Smooth muscle cell of the umbilical artery (primary cell): ENCODE results near the gene DDAH1. TPM values are rescaled to one million over a fixed set of nuclear protein-coding genes. Genes with fewer than 3 reads are reported as not detected.

Experiments used
- total RNA-seq: library from RNA; depleted of rRNA; stranded (reverse); fragments of >200 nt; gene quantifications from 2 replicates; pipeline ENCODE4 v1.2.3, GENCODE V29; 2014

Gene DDAH1
- 41.3 and 79.6 TPM in 2 replicates for total RNA-seq

GRCh38 chr1:85465099-85465785, at the start of gene DDAH1:
DDAH1 (minus strand) TSS chr1:85465159; CDS start chr1:85465045, 114 bp downstream.

GRCh38 chr1:85276215-85276977, 188.6 kb downstream of the DDAH1 start, which contains the start of gene BCL10:
BCL10 (minus strand) TSS chr1:85276632; CDS start chr1:85276352, 280 bp downstream.

Other genes with a start within 250 kb of the DDAH1 start
- gene C1orf52, start 205.5 kb downstream of the DDAH1 start, total RNA-seq, result 23.5 and 29.8 TPM in 2 replicates
- gene BCL10, start 188.5 kb downstream of the DDAH1 start, total RNA-seq, result 19.0 and 23.7 TPM in 2 replicates
- gene CCN1, start 115.6 kb upstream of the DDAH1 start, total RNA-seq, result 141 and 266 TPM in 2 replicates
- 10.7 and 15.9 TPM in 2 replicates for gene ZNHIT6, start 243.3 kb upstream of the DDAH1 start, total RNA-seq